PFSK-1 (cell line): ENCODE results near the gene CCDC69.

Source experiments
- FOXP2 ChIP-seq: optimal IDR thresholded peaks from 2 replicates; pipeline ENCODE3; 2011; ENCODE audit warnings: borderline replicate concordance, control low read depth, inconsistent platforms; ENCODE audit not compliant: insufficient read depth; ENCODE audit errors: extremely low read length, extremely low read depth
- POLR2AphosphoS5 ChIP-seq: IDR thresholded peaks from 2 replicates; pipeline ENCODE4 v1.6.1; 2012; ENCODE audit warnings: low read depth, mild to moderate bottlenecking, control low read depth, low read length, moderate library complexity
- SIN3A ChIP-seq: IDR thresholded peaks from 2 replicates; pipeline ENCODE4 v1.6.1; 2012; ENCODE audit warnings: mild to moderate bottlenecking, low read length, moderate library complexity, borderline replicate concordance; ENCODE audit not compliant: insufficient read depth
- TF ChIP-seq, protein P1 (sequence below), 2 experiments: IDR thresholded peaks; 2 replicates each; pipeline versions ENCODE4 v1.6.1 to v1.8.0; 2011 to 2012; ENCODE audit warnings: low read depth in 2 of 2, low read length in 2 of 2, control low read depth in 1 of 2, inconsistent platforms in 1 of 2, mild to moderate bottlenecking in 1 of 2, moderate library complexity in 1 of 2; ENCODE audit not compliant: insufficient read depth in 1 of 2

DNA sequence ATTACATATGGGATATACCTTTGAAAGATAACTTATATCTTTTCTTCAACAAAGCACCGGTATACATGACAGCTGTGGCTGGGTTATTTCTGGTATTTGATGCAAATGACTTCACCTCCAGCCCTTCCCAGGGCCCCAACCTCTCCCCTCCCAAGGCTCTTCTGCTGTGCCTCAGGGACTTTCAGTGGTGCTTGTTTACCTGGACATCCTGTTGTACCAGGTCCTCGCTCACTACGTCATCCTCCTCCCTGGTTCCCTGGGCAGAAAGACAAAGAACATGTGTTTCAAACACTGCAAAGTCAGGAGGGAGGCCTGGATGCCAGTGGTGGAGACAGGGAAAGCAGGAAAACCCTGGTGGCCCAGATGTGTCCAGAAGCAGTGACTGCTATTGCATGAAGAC is 89.7 kb downstream of the CCDC69 start:
- no peak for TF ChIP-seq POLR2AphosphoS5
- TF ChIP-seq, protein P1, sequence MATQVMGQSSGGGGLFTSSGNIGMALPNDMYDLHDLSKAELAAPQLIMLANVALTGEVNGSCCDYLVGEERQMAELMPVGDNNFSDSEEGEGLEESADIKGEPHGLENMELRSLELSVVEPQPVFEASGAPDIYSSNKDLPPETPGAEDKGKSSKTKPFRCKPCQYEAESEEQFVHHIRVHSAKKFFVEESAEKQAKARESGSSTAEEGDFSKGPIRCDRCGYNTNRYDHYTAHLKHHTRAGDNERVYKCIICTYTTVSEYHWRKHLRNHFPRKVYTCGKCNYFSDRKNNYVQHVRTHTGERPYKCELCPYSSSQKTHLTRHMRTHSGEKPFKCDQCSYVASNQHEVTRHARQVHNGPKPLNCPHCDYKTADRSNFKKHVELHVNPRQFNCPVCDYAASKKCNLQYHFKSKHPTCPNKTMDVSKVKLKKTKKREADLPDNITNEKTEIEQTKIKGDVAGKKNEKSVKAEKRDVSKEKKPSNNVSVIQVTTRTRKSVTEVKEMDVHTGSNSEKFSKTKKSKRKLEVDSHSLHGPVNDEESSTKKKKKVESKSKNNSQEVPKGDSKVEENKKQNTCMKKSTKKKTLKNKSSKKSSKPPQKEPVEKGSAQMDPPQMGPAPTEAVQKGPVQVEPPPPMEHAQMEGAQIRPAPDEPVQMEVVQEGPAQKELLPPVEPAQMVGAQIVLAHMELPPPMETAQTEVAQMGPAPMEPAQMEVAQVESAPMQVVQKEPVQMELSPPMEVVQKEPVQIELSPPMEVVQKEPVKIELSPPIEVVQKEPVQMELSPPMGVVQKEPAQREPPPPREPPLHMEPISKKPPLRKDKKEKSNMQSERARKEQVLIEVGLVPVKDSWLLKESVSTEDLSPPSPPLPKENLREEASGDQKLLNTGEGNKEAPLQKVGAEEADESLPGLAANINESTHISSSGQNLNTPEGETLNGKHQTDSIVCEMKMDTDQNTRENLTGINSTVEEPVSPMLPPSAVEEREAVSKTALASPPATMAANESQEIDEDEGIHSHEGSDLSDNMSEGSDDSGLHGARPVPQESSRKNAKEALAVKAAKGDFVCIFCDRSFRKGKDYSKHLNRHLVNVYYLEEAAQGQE (IDR thresholded peaks at IDR 0.05; ENCODE audit: insufficient read depth in 1 of 2, low read depth in 2 of 2, low read length in 2 of 2): no peak
- no peak for TF ChIP-seq FOXP2
- no peak for TF ChIP-seq SIN3A
